ENCODE data around the gene PTPRJ.

PTPRJ gene

GRCh38 chr11:47998345-47998732 lies 18.0 kb downstream of the PTPRJ start:
- FAIRE-seq: no peak

- FAIRE-seq: no peak
Measured at GRCh38 chr11:47998733-47999359, 18.5 kb downstream of the PTPRJ start.

- FAIRE-seq: no peak
Measured at GRCh38 chr11:48000432-48000831, 20.1 kb downstream of the PTPRJ start.

GRCh38 chr11:48001438-48002021 lies 21.2 kb downstream of the PTPRJ start:
- FAIRE-seq: no peak

GRCh38 chr11:48002561-48002960 lies 22.2 kb downstream of the PTPRJ start:
- no peak for FAIRE-seq

- no peak for FAIRE-seq
Measured at GRCh38 chr11:48003926-48004325, 23.6 kb downstream of the PTPRJ start.

- no peak for FAIRE-seq
Measured at GRCh38 chr11:48004456-48004855, 24.1 kb downstream of the PTPRJ start.

GRCh38 chr11:48005136-48005535 lies 24.8 kb downstream of the PTPRJ start:
- FAIRE-seq: no peak

GRCh38 chr11:48005831-48006270 lies 25.5 kb downstream of the PTPRJ start:
- FAIRE-seq: no peak

- FAIRE-seq: no peak
Measured at GRCh38 chr11:48006301-48006992, 26.1 kb downstream of the PTPRJ start.

- FAIRE-seq: no peak
Measured at GRCh38 chr11:48007677-48008076, 27.3 kb downstream of the PTPRJ start.

- FAIRE-seq: no peak
Measured at GRCh38 chr11:48008951-48009270, 28.6 kb downstream of the PTPRJ start.

- FAIRE-seq: no peak
Measured at GRCh38 chr11:48011102-48011797, 30.9 kb downstream of the PTPRJ start.

GRCh38 chr11:48011798-48012391 lies 31.5 kb downstream of the PTPRJ start:
- FAIRE-seq: no peak

GRCh38 chr11:48013269-48013901 lies 33.0 kb downstream of the PTPRJ start:
- no peak for FAIRE-seq

- FAIRE-seq: no peak
Measured at GRCh38 chr11:48014917-48015316, 34.6 kb downstream of the PTPRJ start.

- FAIRE-seq: no peak
Measured at GRCh38 chr11:48017105-48017830, 36.9 kb downstream of the PTPRJ start.

GRCh38 chr11:48017831-48018527 lies 37.6 kb downstream of the PTPRJ start:
- no peak for FAIRE-seq

- FAIRE-seq: no peak
Measured at GRCh38 chr11:48018528-48019216, 38.3 kb downstream of the PTPRJ start.

GRCh38 chr11:48019217-48019584 lies 38.8 kb downstream of the PTPRJ start:
- no peak for FAIRE-seq

GRCh38 chr11:48019595-48019994 lies 39.2 kb downstream of the PTPRJ start:
- no peak for FAIRE-seq
